ENCODE results near the gene COX8A. TPM values are rescaled to one million over a fixed set of nuclear protein-coding genes. Genes with fewer than 3 reads are reported as not detected.

Gene COX8A
- total RNA-seq, 1 donor from 2014 or later = 249 TPM

GRCh38 chr11:64019106-64020037 is 45.0 kb downstream of the COX8A start:
- no peak for DNase-seq (ENCODE audit: low spot score)

GRCh38 chr11:64020976-64021756 is 46.7 kb downstream of the COX8A start:
- DNase-seq (ENCODE audit: low spot score) = no peak

GRCh38 chr11:64021757-64022093 is 47.3 kb downstream of the COX8A start:
- DNase-seq (ENCODE audit: low spot score) = no peak

GRCh38 chr11:64022125-64022784 is 47.8 kb downstream of the COX8A start:
- DNase-seq (ENCODE audit: low spot score) = no peak

- DNase-seq (ENCODE audit: low spot score) = no peak
These were observed 49.6 kb downstream of the COX8A start for GRCh38 chr11:64023712-64024710.

GRCh38 chr11:64025205-64025604 is 50.8 kb downstream of the COX8A start:
- DNase-seq (ENCODE audit: low spot score) = no peak

Other genes with a start within 250 kb of the COX8A start
- 15.3 TPM for gene ZFTA, start 205.8 kb upstream of the COX8A start, total RNA-seq
- gene SPINDOC, start 161.2 kb upstream of the COX8A start, total RNA-seq = 16.2 TPM
- gene MARK2, start 135.5 kb upstream of the COX8A start, total RNA-seq = 32.2 TPM
- gene RCOR2, start 57.5 kb upstream of the COX8A start, total RNA-seq = 0.58 TPM
- gene NAA40, start 35.6 kb upstream of the COX8A start, total RNA-seq = 14.7 TPM
- 44.3 TPM for gene OTUB1, start 11.8 kb downstream of the COX8A start, total RNA-seq
- gene FLRT1, start 61.3 kb downstream of the COX8A start, total RNA-seq = not detected
- 19.5 TPM for gene MACROD1, start 191.5 kb downstream of the COX8A start, total RNA-seq
- gene STIP1, start 211.6 kb downstream of the COX8A start, total RNA-seq = 113 TPM
- gene FERMT3, start 232.1 kb downstream of the COX8A start, total RNA-seq = 58.9 TPM

Data from mesenteric fat pad (tissue), 1 donor.